ENCODE results near the gene PPP2R5C.

DNA sequence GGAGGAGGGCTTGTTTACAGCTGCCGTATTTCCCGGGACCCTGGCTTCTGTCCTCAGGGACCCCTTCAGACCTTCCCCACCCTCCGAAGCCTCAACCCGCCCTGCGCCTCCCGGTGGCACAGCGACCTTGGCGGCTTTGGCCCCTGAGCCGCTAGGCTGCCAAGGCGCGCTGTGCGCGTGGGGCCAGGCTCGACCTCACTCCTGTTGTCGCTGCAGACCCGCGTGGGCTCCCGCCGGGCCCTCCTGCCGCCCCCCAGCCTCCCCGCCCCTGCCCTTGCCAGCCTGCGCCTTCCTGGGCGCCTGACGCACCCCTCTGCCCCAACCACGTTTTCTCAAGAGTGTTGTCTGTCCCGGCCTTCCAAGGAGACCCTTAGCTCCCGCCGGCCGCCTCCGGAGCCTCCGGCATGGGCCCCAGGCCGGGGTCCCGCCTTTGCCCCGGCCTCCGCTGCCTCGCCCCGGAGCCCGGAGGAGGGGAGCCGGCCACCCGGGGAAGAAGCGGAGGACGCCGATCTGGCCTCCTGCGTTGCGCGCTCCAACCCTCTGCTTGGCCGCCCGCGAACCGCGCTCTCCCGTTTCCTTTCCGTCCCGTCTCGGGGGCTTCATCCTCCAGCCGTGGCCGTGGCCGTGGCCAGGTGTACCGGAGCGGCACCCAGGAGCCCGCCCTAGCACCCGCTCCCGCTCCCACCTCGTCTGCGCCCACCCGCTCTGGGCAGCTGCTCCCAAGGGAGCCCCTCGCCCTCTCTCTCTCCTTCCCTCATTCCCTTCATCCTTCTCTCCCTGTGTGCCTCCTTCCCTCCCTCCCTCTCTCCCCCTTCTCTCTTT, 19.9 kb downstream of the PPP2R5C start:
- TF ChIP-seq, protein P1, sequence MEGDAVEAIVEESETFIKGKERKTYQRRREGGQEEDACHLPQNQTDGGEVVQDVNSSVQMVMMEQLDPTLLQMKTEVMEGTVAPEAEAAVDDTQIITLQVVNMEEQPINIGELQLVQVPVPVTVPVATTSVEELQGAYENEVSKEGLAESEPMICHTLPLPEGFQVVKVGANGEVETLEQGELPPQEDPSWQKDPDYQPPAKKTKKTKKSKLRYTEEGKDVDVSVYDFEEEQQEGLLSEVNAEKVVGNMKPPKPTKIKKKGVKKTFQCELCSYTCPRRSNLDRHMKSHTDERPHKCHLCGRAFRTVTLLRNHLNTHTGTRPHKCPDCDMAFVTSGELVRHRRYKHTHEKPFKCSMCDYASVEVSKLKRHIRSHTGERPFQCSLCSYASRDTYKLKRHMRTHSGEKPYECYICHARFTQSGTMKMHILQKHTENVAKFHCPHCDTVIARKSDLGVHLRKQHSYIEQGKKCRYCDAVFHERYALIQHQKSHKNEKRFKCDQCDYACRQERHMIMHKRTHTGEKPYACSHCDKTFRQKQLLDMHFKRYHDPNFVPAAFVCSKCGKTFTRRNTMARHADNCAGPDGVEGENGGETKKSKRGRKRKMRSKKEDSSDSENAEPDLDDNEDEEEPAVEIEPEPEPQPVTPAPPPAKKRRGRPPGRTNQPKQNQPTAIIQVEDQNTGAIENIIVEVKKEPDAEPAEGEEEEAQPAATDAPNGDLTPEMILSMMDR (IDR thresholded peaks at IDR 0.05): no peak
- TF ChIP-seq SIN3A (IDR thresholded peaks at IDR 0.05; ENCODE audit: borderline replicate concordance, insufficient read depth, low read depth, low read length): no peak
- TF ChIP-seq POLR2AphosphoS5 (IDR thresholded peaks at IDR 0.05; ENCODE audit: low read depth, low read length): no peak
